Measurements from ENCODE around the gene PTPRM.

Gene PTPRM

GRCh38 chr18:8018701-8019331 lies 451.7 kb downstream of the PTPRM start:
- DNase-seq (no peak), ATAC-seq (ENCODE audit: insufficient read depth, low read depth) (no peak)
- H3K36me3 ChIP-seq (ENCODE audit: insufficient read depth, low read length) = no peaks in the 10 kb centered on the region
- H3K9me3 ChIP-seq (ENCODE audit: insufficient read depth, low read length, severe bottlenecking) = no peaks in the 10 kb centered on the region
- H3K27me3 ChIP-seq (ENCODE audit: insufficient read depth, low read length, poor library complexity) = no peaks in the 10 kb centered on the region
- TF ChIP-seq EZH2 (IDR thresholded peaks at IDR 0.05; ENCODE audit: borderline replicate concordance, low read depth, low read length, severe bottlenecking) (no peak), CTCF (IDR thresholded peaks at IDR 0.05; ENCODE audit: borderline replicate concordance, extremely low read depth, low read length, poor library complexity, severe bottlenecking) (no peak)
- no peak overlapping the region for H3K4me3 ChIP-seq (ENCODE audit: low read depth in 1 of 2, low read length in 2 of 2)
- H3K27ac ChIP-seq (ENCODE audit: low read length) = no peak overlapping the region
- no peak overlapping the region for H2AFZ ChIP-seq (ENCODE audit: low read depth, low read length)
- no peaks in the 10 kb centered on the region for H4K20me1 ChIP-seq (ENCODE audit: insufficient read depth, low read length)
- H3K4me2 ChIP-seq (ENCODE audit: insufficient read depth, low read length) = no peak overlapping the region
- H3K79me2 ChIP-seq (ENCODE audit: insufficient read depth, low read length) = no peaks in the 10 kb centered on the region
- no peak overlapping the region for H3K9ac ChIP-seq (ENCODE audit: low read depth, low read length)
- no peaks in the 10 kb centered on the region for H3K4me1 ChIP-seq (ENCODE audit: insufficient read depth, low read length)

- no peaks in the 10 kb centered on the region for H3K27me3 ChIP-seq (ENCODE audit: insufficient read depth, low read length, poor library complexity)
- no peak overlapping the region for H3K9ac ChIP-seq (ENCODE audit: low read depth, low read length)
- no peak overlapping the region for H2AFZ ChIP-seq (ENCODE audit: low read depth, low read length)
- H3K27ac ChIP-seq (ENCODE audit: low read length) = no peak overlapping the region
- H3K9me3 ChIP-seq (ENCODE audit: insufficient read depth, low read length, severe bottlenecking) = no peaks in the 10 kb centered on the region
- H3K4me2 ChIP-seq (ENCODE audit: insufficient read depth, low read length) = no peak overlapping the region
- DNase-seq (no peak), ATAC-seq (ENCODE audit: insufficient read depth, low read depth) (no peak)
- no peaks in the 10 kb centered on the region for H4K20me1 ChIP-seq (ENCODE audit: insufficient read depth, low read length)
- no peaks in the 10 kb centered on the region for H3K36me3 ChIP-seq (ENCODE audit: insufficient read depth, low read length)
- TF ChIP-seq EZH2 (IDR thresholded peaks at IDR 0.05; ENCODE audit: borderline replicate concordance, low read depth, low read length, severe bottlenecking) = no peak
- TF ChIP-seq CTCF (IDR thresholded peaks at IDR 0.05; ENCODE audit: borderline replicate concordance, extremely low read depth, low read length, poor library complexity, severe bottlenecking) = no peak
- no peak overlapping the region for H3K4me3 ChIP-seq (ENCODE audit: low read depth in 1 of 2, low read length in 2 of 2)
- H3K79me2 ChIP-seq (ENCODE audit: insufficient read depth, low read length) = no peaks in the 10 kb centered on the region
- H3K4me1 ChIP-seq (ENCODE audit: insufficient read depth, low read length) = no peaks in the 10 kb centered on the region
Observed at GRCh38 chr18:8019600-8019999, 452.5 kb downstream of the PTPRM start.

DNA sequence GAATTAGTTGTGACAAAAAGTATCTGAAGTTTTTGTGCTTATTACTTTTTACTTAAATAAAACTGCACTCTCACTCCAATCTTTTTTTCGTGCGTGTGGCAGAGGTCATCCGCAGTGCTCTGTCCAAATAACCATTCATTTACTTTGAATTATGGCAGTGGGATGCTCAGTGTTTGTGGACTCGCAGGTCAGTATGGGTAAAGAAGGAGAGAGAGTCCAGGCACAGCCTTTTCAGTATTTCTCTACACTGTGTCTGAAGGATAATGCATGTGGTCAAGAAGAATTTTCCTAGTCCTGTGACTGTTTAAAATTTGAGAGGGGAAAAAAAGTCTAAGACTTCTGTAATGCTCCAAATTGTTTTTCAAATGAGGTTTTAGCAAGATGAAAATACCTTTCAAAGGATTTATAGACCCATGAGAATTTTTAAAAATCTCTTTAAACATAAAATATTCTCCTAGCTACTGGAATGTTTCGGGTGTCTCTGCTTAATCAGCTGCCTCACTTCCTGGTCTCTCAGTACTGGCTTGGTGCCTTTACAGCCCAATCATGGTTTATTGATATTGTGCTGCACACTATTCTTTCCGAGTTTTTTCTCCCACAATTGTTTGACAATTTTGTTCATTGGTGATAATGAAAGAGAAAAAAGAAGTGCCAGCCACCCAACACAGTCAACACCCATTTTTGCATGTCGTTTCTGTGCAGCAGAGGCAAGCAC lies 453.2 kb downstream of the PTPRM start:
- Histone ChIP-seq H3K4me3 (ENCODE audit: low read depth in 1 of 2, low read length in 2 of 2) (no peak overlapping the region), H3K9me3 (ENCODE audit: insufficient read depth, low read length, severe bottlenecking) (no peaks in the 10 kb centered on the region)
- TF ChIP-seq EZH2 (IDR thresholded peaks at IDR 0.05; ENCODE audit: borderline replicate concordance, low read depth, low read length, severe bottlenecking) (no peak), CTCF (IDR thresholded peaks at IDR 0.05; ENCODE audit: borderline replicate concordance, extremely low read depth, low read length, poor library complexity, severe bottlenecking) (no peak)

More for the DNA sequence above, 453.2 kb downstream of the PTPRM start:
- no peaks in the 10 kb centered on the region for H3K27me3 ChIP-seq (ENCODE audit: insufficient read depth, low read length, poor library complexity)
- no peak overlapping the region for H3K27ac ChIP-seq (ENCODE audit: low read length)
- no peaks in the 10 kb centered on the region for H4K20me1 ChIP-seq (ENCODE audit: insufficient read depth, low read length)
- H3K9ac ChIP-seq (ENCODE audit: low read depth, low read length) = no peak overlapping the region
- H3K4me2 ChIP-seq (ENCODE audit: insufficient read depth, low read length) = no peak overlapping the region
- H3K4me1 ChIP-seq (ENCODE audit: insufficient read depth, low read length) = no peaks in the 10 kb centered on the region
- no peaks in the 10 kb centered on the region for H3K79me2 ChIP-seq (ENCODE audit: insufficient read depth, low read length)
- H3K36me3 ChIP-seq (ENCODE audit: insufficient read depth, low read length) = no peaks in the 10 kb centered on the region
- no peak overlapping the region for H2AFZ ChIP-seq (ENCODE audit: low read depth, low read length)
- DNase-seq (no peak), ATAC-seq (ENCODE audit: insufficient read depth, low read depth) (no peak)

Data from DND-41 (cell line).